ENCODE measurements around the gene RAB1B.

DNA sequence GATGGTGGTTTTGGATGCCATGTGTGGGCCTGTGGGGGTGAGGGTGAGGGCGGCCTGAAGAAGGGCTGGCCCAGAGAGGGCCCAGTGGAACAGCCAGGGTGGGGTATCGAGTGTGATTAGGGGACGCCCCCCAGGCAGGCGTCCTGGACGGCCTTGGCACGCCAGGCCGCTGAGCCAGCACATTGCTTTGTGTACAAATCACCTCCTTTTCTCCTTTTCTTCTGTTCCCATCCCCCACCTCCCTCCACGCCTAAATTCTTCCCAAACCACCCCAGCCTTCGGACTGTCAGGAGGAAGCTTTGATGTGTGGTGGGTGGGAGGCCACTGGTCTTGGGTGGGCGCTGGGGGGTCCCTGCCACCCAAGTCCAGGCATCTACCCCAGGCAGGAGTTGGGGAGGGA is 56.2 kb downstream of the RAB1B start:
- TF ChIP-seq, protein P1, sequence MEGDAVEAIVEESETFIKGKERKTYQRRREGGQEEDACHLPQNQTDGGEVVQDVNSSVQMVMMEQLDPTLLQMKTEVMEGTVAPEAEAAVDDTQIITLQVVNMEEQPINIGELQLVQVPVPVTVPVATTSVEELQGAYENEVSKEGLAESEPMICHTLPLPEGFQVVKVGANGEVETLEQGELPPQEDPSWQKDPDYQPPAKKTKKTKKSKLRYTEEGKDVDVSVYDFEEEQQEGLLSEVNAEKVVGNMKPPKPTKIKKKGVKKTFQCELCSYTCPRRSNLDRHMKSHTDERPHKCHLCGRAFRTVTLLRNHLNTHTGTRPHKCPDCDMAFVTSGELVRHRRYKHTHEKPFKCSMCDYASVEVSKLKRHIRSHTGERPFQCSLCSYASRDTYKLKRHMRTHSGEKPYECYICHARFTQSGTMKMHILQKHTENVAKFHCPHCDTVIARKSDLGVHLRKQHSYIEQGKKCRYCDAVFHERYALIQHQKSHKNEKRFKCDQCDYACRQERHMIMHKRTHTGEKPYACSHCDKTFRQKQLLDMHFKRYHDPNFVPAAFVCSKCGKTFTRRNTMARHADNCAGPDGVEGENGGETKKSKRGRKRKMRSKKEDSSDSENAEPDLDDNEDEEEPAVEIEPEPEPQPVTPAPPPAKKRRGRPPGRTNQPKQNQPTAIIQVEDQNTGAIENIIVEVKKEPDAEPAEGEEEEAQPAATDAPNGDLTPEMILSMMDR (IDR thresholded peaks at IDR 0.05 in 4 of 5, conservative IDR thresholded peaks at IDR 0.05 in 1 of 5), result no peak
- TF ChIP-seq POLR2A (IDR thresholded peaks at IDR 0.05), result no peak
